ENCODE measurements around the gene LRRTM2. TPM values are rescaled to one million over a fixed set of nuclear protein-coding genes. Genes with fewer than 3 reads are reported as not detected.
"Not testable (repeated sequence)": the region's sequence is repeated elsewhere in the genome, so short reads cannot be mapped to it uniquely, and the experiment has no call there.

The LRRTM2 gene
- 0.02 TPM for total RNA-seq (2013)
- polyA plus RNA-seq = under 1 TPM in 1 of 3 donors, not detected in 2; 0.02 TPM
- under 0.01 and 0.16 TPM in 2 replicates for polyA minus RNA-seq
- 0 to 6.4 (median 0.58) reads per million in 11 experiments for total RNA-seq

- Histone ChIP-seq H4K20me1 (ENCODE audit: insufficient read depth, low read length) (peaks cover 98% of the 10 kb centered on the region), H3K4me3 (replicated peaks in 1 of 3; ENCODE audit: low read depth in 2 of 3, low read length in 3 of 3) (no peak within 1 kb of the TSS), H3K27ac (ENCODE audit: low read depth in 1 of 2, low read length in 2 of 2) (no peak within 1 kb of the TSS), H3K9ac (ENCODE audit: insufficient read depth, low read length, poor library complexity, severe bottlenecking) (no peak within 1 kb of the TSS), H3K27me3 (ENCODE audit: control insufficient read depth in 2 of 2, insufficient read depth in 2 of 2, low read length in 2 of 2) (no peaks in the 10 kb centered on the region), H3K9me3 (replicated peaks in 1 of 2; ENCODE audit: control insufficient read depth in 1 of 2, insufficient read depth in 1 of 2, low read length in 2 of 2) (no peaks in the 10 kb centered on the region), H3K79me2 (ENCODE audit: insufficient read depth, low read length) (peaks cover 9% of the 10 kb centered on the region), H2AFZ (ENCODE audit: insufficient read depth, low read depth, low read length, poor library complexity, severe bottlenecking) (no peak within 1 kb of the TSS), H3K4me1 (ENCODE audit: control insufficient read depth in 1 of 2, insufficient read depth in 2 of 2, low read length in 2 of 2) (no peaks in the 10 kb centered on the region), H3K36me3 (replicated peaks in 1 of 2; ENCODE audit: control insufficient read depth in 1 of 2, insufficient read depth in 2 of 2, low read length in 2 of 2) (no peaks in the 10 kb centered on the region), H3K4me2 (replicated peaks; ENCODE audit: extremely low read depth, low read length, poor library complexity, severe bottlenecking) (no peak within 1 kb of the TSS)
- no peak for DNase-seq
- H3K4me3 Mint-ChIP-seq = no peak within 1 kb of the TSS
- WGBS (ENCODE audit: insufficient coverage) = 87% methylated on average over 6 of the region's 18 CpGs
- peaks cover 5% of the 10 kb centered on the region for H3K4me1 Mint-ChIP-seq
- intact Hi-C loops (cut with micrococcal nuclease) = no loop called here
- peaks cover 0 to 1% (median 0%) of the 10 kb centered on the region in 3 donors for H3K27me3 Mint-ChIP-seq (ENCODE audit: low read depth in 3 of 3)
- TF ChIP-seq CTCF (IDR thresholded peaks at IDR 0.05) = no peak
- peaks cover 0 to 2% (median 0%) of the 10 kb centered on the region in 7 donors for H3K9me3 Mint-ChIP-seq
- H3K36me3 Mint-ChIP-seq = peaks cover 4 to 13% of the 10 kb centered on the region in 2 donors
- H3K27ac Mint-ChIP-seq = no peak within 1 kb of the TSS
Observed at GRCh38 chr5:138874771-138875551, at the start of gene LRRTM2. TSS of gene LRRTM2 (minus strand) at chr5:138875335. CDS start at chr5:138874911, 424 bp downstream.

GRCh38 chr5:138922494-138922893 lies 47.4 kb upstream of the LRRTM2 start:
- H3K36me3 Mint-ChIP-seq = peaks cover 70 to 75% of the 10 kb centered on the region in 2 donors
- H3K9me3 ChIP-seq (replicated peaks in 1 of 2; ENCODE audit: control insufficient read depth in 1 of 2, insufficient read depth in 1 of 2, low read length in 2 of 2) = no peaks in the 10 kb centered on the region
- H3K27ac ChIP-seq (ENCODE audit: low read depth in 1 of 2, low read length in 2 of 2) = no peak overlapping the region
- no peaks in the 10 kb centered on the region for H3K4me1 Mint-ChIP-seq
- peaks cover 0 to 1% (median 0%) of the 10 kb centered on the region in 7 donors for H3K9me3 Mint-ChIP-seq
- WGBS (ENCODE audit: insufficient coverage) = no CpG with 5 or more reads among the region's 2 CpGs
- intact Hi-C loops (cut with micrococcal nuclease) = no loop called here
- H3K4me2 ChIP-seq (replicated peaks; ENCODE audit: extremely low read depth, low read length, poor library complexity, severe bottlenecking) = no peak overlapping the region
- no peak overlapping the region for H3K9ac ChIP-seq (ENCODE audit: insufficient read depth, low read length, poor library complexity, severe bottlenecking)
- H3K4me1 ChIP-seq (ENCODE audit: control insufficient read depth in 1 of 2, insufficient read depth in 2 of 2, low read length in 2 of 2) = no peaks in the 10 kb centered on the region
- no peak for DNase-seq
- H3K27me3 ChIP-seq (ENCODE audit: control insufficient read depth in 2 of 2, insufficient read depth in 2 of 2, low read length in 2 of 2) = no peaks in the 10 kb centered on the region
- no peak overlapping the region for H3K4me3 Mint-ChIP-seq
- peaks cover 50 to 90% of the 10 kb centered on the region in 2 donors for H3K36me3 ChIP-seq (replicated peaks in 1 of 2; ENCODE audit: control insufficient read depth in 1 of 2, insufficient read depth in 2 of 2, low read length in 2 of 2)
- no peak overlapping the region for H3K27ac Mint-ChIP-seq
- H3K4me3 ChIP-seq (replicated peaks in 1 of 3; ENCODE audit: low read depth in 2 of 3, low read length in 3 of 3) = no peak overlapping the region
- no peaks in the 10 kb centered on the region for H3K79me2 ChIP-seq (ENCODE audit: insufficient read depth, low read length)
- no peak overlapping the region for H2AFZ ChIP-seq (ENCODE audit: insufficient read depth, low read depth, low read length, poor library complexity, severe bottlenecking)
- H4K20me1 ChIP-seq (ENCODE audit: insufficient read depth, low read length) = peaks cover 18% of the 10 kb centered on the region
- H3K27me3 Mint-ChIP-seq (ENCODE audit: low read depth in 3 of 3) = peaks cover 0 to 2% (median 0%) of the 10 kb centered on the region in 3 donors
- TF ChIP-seq CTCF (IDR thresholded peaks at IDR 0.05) = no peak

- no CpG with 5 or more reads among the region's 2 CpGs for WGBS (ENCODE audit: insufficient coverage)
- H3K27ac Mint-ChIP-seq; H3K4me1 ChIP-seq (ENCODE audit: control insufficient read depth in 1 of 2, insufficient read depth in 2 of 2, low read length in 2 of 2); H3K9ac ChIP-seq (ENCODE audit: insufficient read depth, low read length, poor library complexity, severe bottlenecking); H3K9me3 ChIP-seq (replicated peaks in 1 of 2; ENCODE audit: control insufficient read depth in 1 of 2, insufficient read depth in 1 of 2, low read length in 2 of 2); H3K4me2 ChIP-seq (replicated peaks; ENCODE audit: extremely low read depth, low read length, poor library complexity, severe bottlenecking); H3K27me3 Mint-ChIP-seq (ENCODE audit: low read depth in 3 of 3); H3K4me3 Mint-ChIP-seq; intact Hi-C loops (cut with micrococcal nuclease); H3K27me3 ChIP-seq (ENCODE audit: control insufficient read depth in 2 of 2, insufficient read depth in 2 of 2, low read length in 2 of 2); H2AFZ ChIP-seq (ENCODE audit: insufficient read depth, low read depth, low read length, poor library complexity, severe bottlenecking); H3K27ac ChIP-seq (ENCODE audit: low read depth in 1 of 2, low read length in 2 of 2); H3K4me3 ChIP-seq (replicated peaks in 1 of 3; ENCODE audit: low read depth in 2 of 3, low read length in 3 of 3); DNase-seq; H3K9me3 Mint-ChIP-seq; H3K4me1 Mint-ChIP-seq; H3K79me2 ChIP-seq (ENCODE audit: insufficient read depth, low read length): not testable (repeated sequence)
- H3K36me3 Mint-ChIP-seq = peaks cover 59 to 63% of the 10 kb centered on the region in 2 donors
- Histone ChIP-seq H4K20me1 (ENCODE audit: insufficient read depth, low read length) (peaks cover 18% of the 10 kb centered on the region), H3K36me3 (replicated peaks in 1 of 2; ENCODE audit: control insufficient read depth in 1 of 2, insufficient read depth in 2 of 2, low read length in 2 of 2) (peaks cover 40 to 83% of the 10 kb centered on the region in 2 donors)
Observed at GRCh38 chr5:138921362-138921761, 46.2 kb upstream of the LRRTM2 start.
